Immature natural killer cell (primary cell): ENCODE measurements around the gene SORCS2. TPM values are rescaled to one million over a fixed set of nuclear protein-coding genes. Genes with fewer than 3 reads are reported as not detected.

Source experiments
- DNase-seq, 3 donors: peaks; one replicate each; pipeline ENCODE4 v3.0.0; 2022; ENCODE audit warnings: mixed read lengths in 1 of 3
- H3K27ac Mint-ChIP-seq, 6 donors: one replicate each; pipeline ENCODE4 v1.8.0; 2020; ENCODE audit warnings: mixed read lengths in 6 of 6, mild to moderate bottlenecking in 5 of 6, inconsistent platforms in 4 of 6, moderate library complexity in 3 of 6
- H3K27me3 Mint-ChIP-seq, 3 donors: one replicate each; pipeline ENCODE4 v1.8.0; 2020 to 2021; ENCODE audit warnings: low read depth in 3 of 3, mild to moderate bottlenecking in 3 of 3, mixed read lengths in 3 of 3, moderate library complexity in 3 of 3, inconsistent platforms in 1 of 3
- H3K36me3 Mint-ChIP-seq, 3 donors: one replicate each; pipeline ENCODE4 v1.8.0; 2020; ENCODE audit warnings: mixed read lengths in 3 of 3, inconsistent platforms in 2 of 3, mild to moderate bottlenecking in 2 of 3
- H3K4me1 Mint-ChIP-seq, 2 donors: one replicate each; pipeline ENCODE4 v1.8.0; 2020; ENCODE audit warnings: inconsistent platforms in 2 of 2, mild to moderate bottlenecking in 2 of 2, mixed read lengths in 2 of 2, moderate library complexity in 1 of 2
- H3K4me3 Mint-ChIP-seq, 5 donors: one replicate each; pipeline ENCODE4 v1.8.0; 2020; ENCODE audit warnings: mild to moderate bottlenecking in 5 of 5, mixed read lengths in 5 of 5, inconsistent platforms in 3 of 5, moderate library complexity in 3 of 5
- H3K9me3 Mint-ChIP-seq, 6 donors: one replicate each; pipeline ENCODE4 v1.8.0; 2020; ENCODE audit warnings: mild to moderate bottlenecking in 6 of 6, mixed read lengths in 6 of 6, inconsistent platforms in 4 of 6, moderate library complexity in 3 of 6
- polyA plus RNA-seq, 3 donors: library from polyadenylated mRNA; unstranded; fragments of 300-500 nt; fragmentation: Illumina TruSeq; gene quantifications; one replicate each; pipeline ENCODE4 v1.2.3, GENCODE V29; 2021

SORCS2 gene
- polyA plus RNA-seq, 3 donors from 2014 or later: 0.04 to 0.16 TPM; not detected in 1

DNA sequence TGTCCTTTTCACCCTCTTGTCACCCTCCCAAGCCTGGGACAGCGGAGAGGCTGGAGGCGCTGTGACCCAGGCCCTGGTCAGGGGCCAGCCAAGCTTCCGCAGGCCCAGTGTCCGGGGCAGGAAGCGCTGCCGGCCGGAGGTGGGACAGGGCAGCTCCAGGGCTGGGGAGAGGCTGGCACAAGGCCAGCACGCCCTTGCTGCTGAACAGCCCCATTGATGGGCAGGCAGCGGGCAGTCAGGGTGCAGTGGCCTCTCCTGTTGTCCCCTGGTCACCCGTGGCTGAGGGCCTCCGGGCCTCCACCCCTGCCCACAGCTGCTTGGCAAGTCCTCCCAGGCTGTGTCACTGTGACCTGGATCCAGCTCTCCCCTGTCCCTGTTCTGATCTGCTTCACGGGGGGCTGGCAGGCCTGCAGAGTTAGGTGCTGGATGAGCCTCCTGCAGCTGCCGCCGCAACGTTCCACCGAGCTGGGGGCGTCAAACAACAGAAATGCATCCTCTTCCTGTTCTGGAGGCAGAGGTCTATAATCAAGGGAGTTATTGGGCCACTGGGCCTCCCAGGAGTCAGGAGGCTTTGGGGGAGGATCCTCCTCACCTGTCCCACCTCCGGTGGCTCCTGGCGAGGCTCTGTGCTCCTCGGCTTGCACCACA lies 134.5 kb downstream of the SORCS2 start:
- DNase-seq: no peak
- Mint-ChIP-seq H3K9me3 (no peaks in the 10 kb centered on the region), H3K36me3 (no peaks in the 10 kb centered on the region), H3K4me3 (peak overlapping the region in 2 of 5 donors; percentile 51 to 70), H3K27me3 (peaks cover 3 to 22% (median 13%) of the 10 kb centered on the region in 3 donors), H3K27ac (no peak overlapping the region), H3K4me1 (peaks cover 32 to 37% of the 10 kb centered on the region in 2 donors)

DNA sequence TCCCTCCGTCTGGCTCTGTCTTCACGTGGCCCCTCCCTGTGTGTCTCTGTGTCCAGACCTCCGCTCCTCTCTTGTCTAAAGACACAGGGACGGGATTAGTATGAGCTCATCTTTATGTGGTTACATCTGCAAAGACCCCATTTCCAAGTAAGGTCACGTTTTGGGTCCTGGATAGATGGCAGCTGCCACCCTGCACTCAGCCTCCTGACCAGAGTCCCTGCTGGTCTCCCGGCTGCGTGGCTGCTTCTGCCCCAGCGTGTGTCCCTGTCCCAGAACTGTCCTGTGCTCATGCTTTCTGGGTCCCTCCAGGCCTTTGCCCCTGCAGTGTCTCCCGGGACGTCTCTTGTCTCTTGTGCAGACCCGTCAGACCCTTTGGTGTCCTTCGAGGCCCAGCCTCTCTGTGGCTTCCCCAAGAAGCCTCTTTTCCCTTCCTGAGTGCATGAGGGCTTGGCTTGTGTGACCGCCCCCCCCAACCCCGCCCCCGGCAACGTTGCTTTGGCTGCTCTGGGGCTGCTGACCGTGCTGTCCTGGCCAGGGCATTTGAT lies 135.1 kb downstream of the SORCS2 start:
- no peak overlapping the region for H3K27ac Mint-ChIP-seq
- H3K9me3 Mint-ChIP-seq: no peaks in the 10 kb centered on the region
- peak overlapping the region in 1 of 5 donors; percentile 13 for H3K4me3 Mint-ChIP-seq
- no peaks in the 10 kb centered on the region for H3K36me3 Mint-ChIP-seq
- H3K27me3 Mint-ChIP-seq: peaks cover 3 to 22% (median 13%) of the 10 kb centered on the region in 3 donors
- H3K4me1 Mint-ChIP-seq: peaks cover 32 to 37% of the 10 kb centered on the region in 2 donors
- DNase-seq: no peak

DNA sequence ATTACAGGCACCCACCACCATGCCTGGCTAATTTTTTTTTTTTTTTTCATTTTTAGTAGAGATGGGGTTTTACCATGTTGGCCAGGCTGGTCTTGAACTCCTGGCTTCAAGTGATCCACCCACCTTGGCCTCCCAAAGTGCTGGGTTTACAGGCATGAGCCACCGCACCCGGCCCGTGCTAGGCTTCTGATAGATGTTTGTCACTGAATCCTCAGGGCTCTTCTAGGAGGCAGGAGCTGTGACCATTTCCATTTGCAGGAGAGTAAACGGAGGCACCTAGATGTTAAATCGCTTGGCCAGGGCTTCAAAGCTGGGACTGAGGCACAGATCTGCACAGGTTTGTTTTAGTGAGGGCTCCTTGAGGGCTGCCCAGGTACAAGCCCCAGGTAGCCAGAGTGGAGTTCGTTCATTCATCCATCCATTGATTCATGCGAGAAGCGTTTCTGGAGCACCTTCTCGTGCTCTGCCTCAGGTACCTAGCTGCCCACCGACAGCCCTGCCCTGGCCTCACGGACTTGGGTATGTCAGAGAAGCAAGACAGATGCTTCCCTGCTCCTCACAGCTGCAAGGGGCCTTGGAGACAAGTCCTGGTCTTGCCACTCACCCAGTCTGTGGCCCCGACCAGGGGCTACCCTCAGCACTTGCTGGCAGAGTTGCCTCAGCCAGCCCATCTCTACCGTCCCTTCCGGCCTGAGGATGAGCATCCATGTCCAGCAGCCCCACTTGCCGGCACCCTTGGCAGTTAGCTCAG lies 136.0 kb downstream of the SORCS2 start:
- no peaks in the 10 kb centered on the region for H3K9me3 Mint-ChIP-seq
- H3K36me3 Mint-ChIP-seq: no peaks in the 10 kb centered on the region
- H3K4me1 Mint-ChIP-seq: peaks cover 32 to 34% of the 10 kb centered on the region in 2 donors
- peaks cover 3 to 22% (median 16%) of the 10 kb centered on the region in 3 donors for H3K27me3 Mint-ChIP-seq
- no peak for DNase-seq
- H3K4me3 Mint-ChIP-seq: no peak overlapping the region
- H3K27ac Mint-ChIP-seq: no peak overlapping the region

DNA sequence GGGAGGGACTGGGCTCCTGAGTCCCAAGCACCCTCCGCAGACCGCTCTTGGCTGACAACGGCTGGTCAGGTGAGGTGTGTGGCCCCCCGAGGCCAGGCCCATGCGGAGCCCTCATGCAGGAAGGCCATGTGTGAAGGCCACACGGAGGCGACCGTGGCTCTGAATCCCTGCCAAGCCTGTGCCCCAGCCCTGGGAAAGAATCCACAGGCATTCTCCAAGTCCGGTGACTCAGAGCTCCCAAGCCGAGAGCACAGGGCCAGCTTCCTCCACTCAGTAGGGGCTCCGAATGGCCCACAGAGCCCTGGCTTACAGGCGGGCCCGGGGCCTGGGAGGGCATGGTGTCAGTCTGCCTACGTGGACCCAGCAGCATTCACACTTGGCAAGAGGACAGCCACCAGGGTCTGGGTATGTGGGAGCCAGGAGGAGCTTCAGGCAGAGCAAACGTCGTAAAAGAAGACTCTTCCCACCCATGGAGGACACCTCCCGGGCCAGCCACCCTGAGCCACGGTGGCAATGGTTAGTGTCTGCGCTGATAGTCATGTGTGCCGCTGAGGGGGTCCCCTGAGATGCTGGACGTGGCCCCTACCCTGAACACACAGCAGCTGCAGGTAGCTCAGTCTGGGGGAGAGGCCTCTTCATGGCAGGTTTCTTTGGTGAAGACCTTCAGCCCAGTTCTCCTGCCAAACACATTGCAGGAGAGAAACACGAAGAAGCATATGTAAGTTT lies 136.7 kb downstream of the SORCS2 start:
- DNase-seq: no peak
- Mint-ChIP-seq H3K4me1 (peaks cover 28 to 29% of the 10 kb centered on the region in 2 donors), H3K27ac (no peak overlapping the region), H3K36me3 (no peaks in the 10 kb centered on the region), H3K27me3 (peaks cover 7 to 22% (median 17%) of the 10 kb centered on the region in 3 donors), H3K4me3 (no peak overlapping the region), H3K9me3 (no peaks in the 10 kb centered on the region)

DNA sequence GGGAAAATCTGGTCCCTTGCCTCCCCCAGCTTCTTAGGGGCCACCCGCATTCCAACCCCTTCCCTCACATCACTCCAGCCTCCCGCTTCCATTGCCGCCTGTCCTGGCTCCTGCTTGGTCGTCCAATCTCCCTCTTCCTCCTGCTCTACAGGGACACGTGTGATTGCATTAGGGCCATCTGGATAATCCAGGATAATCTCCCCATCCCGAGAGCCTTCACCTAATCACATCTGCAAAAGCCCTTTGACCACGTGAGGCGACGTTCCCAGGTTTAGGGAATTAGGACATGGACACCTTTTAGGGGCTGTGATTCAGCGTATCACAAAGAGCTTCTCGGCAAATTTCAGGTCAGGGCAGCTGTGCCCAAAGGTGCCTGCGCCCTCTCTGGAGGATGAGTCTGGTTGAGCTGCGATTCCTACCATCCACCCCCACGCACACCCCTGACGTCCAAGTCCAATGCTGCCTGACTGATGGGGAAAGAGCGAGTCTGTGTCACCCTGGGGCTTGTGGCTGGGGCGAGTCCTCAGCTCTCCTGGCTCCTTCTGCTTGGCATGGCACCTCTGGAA lies 137.8 kb downstream of the SORCS2 start:
- no peaks in the 10 kb centered on the region for H3K9me3 Mint-ChIP-seq
- H3K27me3 Mint-ChIP-seq: peaks cover 7 to 13% (median 11%) of the 10 kb centered on the region in 3 donors
- H3K36me3 Mint-ChIP-seq: no peaks in the 10 kb centered on the region
- H3K4me3 Mint-ChIP-seq: no peak overlapping the region
- DNase-seq: no peak
- H3K27ac Mint-ChIP-seq: no peak overlapping the region
- H3K4me1 Mint-ChIP-seq: peaks cover 18 to 19% of the 10 kb centered on the region in 2 donors

DNA sequence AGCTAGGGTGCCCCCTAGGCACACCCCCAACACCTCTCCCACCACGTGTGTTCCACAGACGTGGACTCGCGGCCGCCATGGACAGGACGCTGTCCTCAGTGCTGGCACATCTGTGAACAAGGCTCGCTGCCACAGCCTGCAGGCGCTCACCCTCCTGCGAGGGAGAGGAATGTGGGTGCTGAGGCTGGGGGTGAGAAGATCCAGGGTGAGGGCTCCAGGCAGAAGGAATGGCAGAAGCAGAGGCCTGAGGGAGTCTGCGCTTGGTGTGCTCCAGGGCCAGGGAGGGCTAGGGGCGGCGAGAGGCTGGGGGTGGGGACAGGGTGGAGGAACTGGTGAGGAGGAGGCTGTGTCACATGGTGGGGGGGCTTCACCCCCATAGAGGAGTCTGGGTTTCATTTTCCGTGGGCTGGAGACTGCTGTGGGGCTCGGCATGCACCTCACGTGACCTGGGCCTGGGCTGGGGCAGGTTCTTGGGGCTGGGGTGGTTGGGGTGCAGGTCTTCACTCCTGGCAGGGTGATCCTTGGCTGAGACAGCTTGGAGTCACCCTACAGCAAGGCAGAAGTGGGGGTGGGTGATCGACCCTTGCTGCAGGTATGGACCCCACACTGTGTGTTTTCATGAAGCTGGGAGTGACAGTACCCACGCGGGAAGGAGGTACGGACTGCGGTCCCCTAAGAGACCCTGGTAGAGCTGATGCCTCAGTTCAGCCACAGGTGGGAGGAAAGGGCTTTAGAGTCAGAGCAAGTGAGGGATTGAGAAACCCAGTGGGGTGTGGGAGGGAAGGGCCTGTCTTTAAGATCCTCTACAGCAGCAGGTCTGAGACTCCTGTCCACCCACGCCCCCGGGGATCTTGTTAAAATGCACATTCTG lies 138.7 kb downstream of the SORCS2 start:
- no peaks in the 10 kb centered on the region for H3K36me3 Mint-ChIP-seq

DNA sequence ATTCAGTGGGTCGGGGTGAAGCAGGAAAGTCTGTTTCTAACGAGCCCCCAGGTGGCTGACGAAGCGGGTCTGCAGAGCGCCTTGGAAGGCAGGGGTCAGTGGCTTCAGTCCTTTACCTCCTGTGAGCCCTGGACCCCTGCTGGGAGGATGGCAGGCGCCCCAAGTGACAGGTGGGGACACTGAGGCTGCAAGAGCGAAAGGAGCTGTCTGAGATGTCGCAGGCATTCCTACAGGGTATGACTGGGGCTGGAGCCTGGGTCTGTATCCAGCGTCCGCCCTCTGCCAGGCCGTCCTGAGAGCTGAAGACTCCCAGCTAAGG lies 139.3 kb downstream of the SORCS2 start:
- H3K27me3 Mint-ChIP-seq: peaks cover 4 to 9% (median 7%) of the 10 kb centered on the region in 3 donors
- H3K4me1 Mint-ChIP-seq: peaks cover 6 to 7% of the 10 kb centered on the region in 2 donors
- H3K36me3 Mint-ChIP-seq: no peaks in the 10 kb centered on the region
- no peak overlapping the region for H3K27ac Mint-ChIP-seq
- H3K9me3 Mint-ChIP-seq: no peaks in the 10 kb centered on the region
- no peak for DNase-seq
- no peak overlapping the region for H3K4me3 Mint-ChIP-seq

More for the DNA sequence above, 138.7 kb downstream of the SORCS2 start:
- Mint-ChIP-seq H3K9me3 (no peaks in the 10 kb centered on the region), H3K4me3 (no peak overlapping the region), H3K4me1 (peaks cover 8 to 9% of the 10 kb centered on the region in 2 donors), H3K27ac (no peak overlapping the region), H3K27me3 (peaks cover 6 to 10% (median 7%) of the 10 kb centered on the region in 3 donors)
- DNase-seq: no peak

DNA sequence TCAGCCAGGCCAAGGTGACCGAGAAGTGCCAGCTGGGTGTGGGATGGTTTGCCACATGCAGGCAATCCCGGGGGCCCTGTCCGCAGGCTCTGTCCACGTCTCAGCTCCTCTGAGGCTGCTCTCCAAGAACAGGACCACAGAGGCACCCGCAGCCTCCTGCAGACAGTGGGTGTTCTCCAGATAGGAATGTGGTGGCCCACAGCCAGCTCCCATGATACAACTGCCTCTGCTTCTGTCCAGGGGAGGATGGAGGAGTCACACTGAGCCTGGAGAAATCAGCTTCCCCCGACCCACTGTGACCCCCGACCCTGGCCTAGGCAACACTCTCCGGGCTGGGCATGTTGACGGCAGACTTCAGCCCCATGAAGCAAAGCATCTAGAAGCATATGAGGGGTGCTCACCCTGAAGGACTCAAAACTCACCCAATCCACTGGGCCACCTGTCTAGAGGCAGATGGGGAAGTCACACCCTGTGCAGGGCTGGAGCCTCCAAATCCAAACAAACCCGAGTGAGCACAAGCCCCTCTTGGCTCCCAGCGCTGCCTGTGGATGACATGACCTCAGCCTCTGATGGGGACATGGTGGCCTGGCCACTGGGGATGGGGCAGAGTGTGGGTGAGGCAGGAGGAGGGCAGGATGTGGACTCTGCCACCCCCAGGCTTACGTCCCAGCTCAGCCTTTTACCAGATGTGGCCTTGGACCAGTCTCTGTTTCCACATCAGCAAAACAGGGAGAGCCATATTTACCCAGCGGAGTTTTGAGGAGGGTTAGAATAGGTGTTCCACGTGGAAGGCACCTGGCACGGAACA lies 140.1 kb downstream of the SORCS2 start:
- Mint-ChIP-seq H3K4me1 (peaks cover under 1 to 2% of the 10 kb centered on the region in 2 donors), H3K27me3 (peaks cover 4 to 9% (median 7%) of the 10 kb centered on the region in 3 donors), H3K9me3 (no peaks in the 10 kb centered on the region), H3K36me3 (no peaks in the 10 kb centered on the region), H3K27ac (no peak overlapping the region), H3K4me3 (no peak overlapping the region)
- DNase-seq: no peak

DNA sequence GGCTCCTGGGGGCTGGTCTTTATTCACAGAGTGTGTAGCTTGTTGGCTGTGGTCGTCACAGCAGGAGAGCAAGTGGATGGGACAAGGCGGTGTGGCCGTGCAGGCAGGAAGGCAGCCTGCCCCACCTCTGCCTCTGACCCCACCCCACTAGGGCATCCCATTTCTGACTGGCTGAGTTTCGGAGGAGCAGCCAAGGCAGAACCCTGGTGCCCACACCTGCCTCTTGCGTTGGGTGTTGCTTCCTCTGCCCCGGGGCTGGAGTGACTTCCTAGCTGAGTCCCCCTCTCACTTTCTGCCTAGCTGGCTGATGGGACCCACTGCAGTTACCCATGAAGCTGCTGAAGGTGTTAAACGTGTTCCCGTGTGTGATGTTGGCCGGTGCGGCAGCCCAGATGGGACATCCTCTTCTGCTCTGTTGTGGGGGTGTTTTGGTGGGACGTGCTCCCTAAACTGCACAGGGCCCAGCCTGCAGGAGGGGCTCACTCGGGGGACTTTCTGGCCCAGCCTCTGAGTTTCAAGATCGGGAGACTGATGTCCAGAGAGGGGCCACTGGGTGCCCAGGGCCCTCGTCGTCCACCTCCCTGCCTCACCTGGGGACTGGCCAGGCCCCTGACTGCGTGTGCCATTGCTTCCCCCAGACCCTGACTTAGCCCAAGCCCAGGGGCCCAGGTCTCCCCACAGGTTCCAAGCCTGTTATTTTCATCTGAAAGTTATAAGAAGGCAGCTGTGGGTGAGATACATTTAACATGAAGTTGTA lies 140.9 kb downstream of the SORCS2 start:
- peaks cover 6 to 7% (median 6%) of the 10 kb centered on the region in 3 donors for H3K27me3 Mint-ChIP-seq
- no peaks in the 10 kb centered on the region for H3K9me3 Mint-ChIP-seq
- no peak overlapping the region for H3K27ac Mint-ChIP-seq
- DNase-seq: no peak
- H3K4me1 Mint-ChIP-seq: no peaks in the 10 kb centered on the region
- no peak overlapping the region for H3K4me3 Mint-ChIP-seq
- no peaks in the 10 kb centered on the region for H3K36me3 Mint-ChIP-seq

DNA sequence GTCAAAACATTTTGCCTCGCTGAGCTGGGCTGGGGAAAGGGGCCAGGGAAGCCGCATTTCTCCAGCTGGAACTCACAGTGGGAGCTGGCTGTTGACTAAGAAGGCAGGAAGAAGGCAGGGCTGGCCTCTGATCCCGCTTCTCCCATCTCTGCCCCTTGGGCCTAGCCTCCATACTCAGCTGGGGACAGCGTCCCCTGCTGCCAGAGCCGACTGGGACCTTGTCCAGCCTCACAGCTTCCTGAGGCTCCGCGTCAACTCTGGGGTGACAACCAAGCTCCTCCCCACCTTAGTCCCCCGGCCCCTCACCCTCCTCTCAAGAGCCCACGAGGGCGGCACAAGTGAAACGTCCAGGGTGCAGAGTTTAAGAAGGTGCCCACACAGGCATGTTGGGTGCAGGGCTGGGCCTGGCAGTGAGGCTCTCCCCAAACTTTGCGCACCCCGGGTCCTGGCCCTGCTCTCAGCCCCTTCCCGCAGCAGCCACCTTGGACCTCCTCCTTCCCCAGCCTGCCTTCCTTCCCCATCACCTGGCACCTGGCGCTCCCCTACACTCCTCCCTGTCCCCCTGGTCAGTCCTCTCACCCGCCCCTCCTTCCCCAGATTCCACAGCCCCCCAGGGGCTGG lies 141.6 kb downstream of the SORCS2 start:
- Mint-ChIP-seq H3K27ac (no peak overlapping the region), H3K27me3 (peaks cover 4 to 6% (median 6%) of the 10 kb centered on the region in 3 donors), H3K9me3 (no peaks in the 10 kb centered on the region), H3K36me3 (no peaks in the 10 kb centered on the region), H3K4me1 (no peaks in the 10 kb centered on the region), H3K4me3 (no peak overlapping the region)
- no peak for DNase-seq

DNA sequence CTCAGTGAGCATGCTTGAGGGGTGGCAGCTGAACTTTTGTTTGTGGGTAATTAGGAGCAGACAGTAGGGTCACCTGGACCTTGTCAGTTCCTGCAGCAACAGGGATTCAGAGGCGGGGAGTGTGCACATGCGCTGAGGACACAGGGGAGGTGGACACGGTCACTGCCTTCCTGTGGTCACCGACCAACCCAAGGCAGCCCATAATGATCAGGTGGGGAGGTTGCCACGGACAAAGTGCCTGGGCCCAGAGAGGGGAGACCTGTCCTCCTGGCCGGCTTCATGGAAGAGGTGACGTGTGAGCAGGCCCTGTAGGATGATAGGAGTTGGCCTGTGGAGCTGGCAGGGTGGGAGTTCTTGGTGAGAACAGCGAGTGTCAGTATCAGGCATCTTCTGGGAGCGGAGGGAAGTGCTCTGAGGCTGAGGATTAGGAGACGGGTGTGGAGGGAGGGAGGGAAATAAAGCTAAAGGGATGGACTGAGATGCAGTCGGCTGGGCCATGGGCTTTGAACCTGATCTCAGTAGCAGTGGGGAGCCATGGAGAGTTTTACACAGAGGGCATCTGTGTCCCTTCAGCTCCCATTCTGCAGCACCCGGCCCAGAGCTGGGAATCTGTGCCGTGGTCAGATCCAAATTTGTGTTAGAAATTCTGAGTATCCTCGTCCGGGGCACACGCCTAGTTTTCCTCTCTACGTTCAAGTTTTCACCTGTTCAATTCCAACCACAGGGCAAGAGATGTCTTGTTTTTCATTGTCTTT lies 142.4 kb downstream of the SORCS2 start:
- DNase-seq: no peak
- Mint-ChIP-seq H3K4me3 (no peak overlapping the region), H3K27ac (no peak overlapping the region), H3K27me3 (peaks cover 4 to 6% (median 6%) of the 10 kb centered on the region in 3 donors), H3K4me1 (no peaks in the 10 kb centered on the region), H3K9me3 (no peaks in the 10 kb centered on the region), H3K36me3 (no peaks in the 10 kb centered on the region)
